ENCODE results near the gene GPR78. TPM values are rescaled to one million over a fixed set of nuclear protein-coding genes. Genes with fewer than 3 reads are reported as not detected.

The GPR78 gene
- total and polyA plus RNA-seq, 7 donors, result 0.04 to 0.28 TPM; not detected in 5

GRCh38 chr4:8602686-8603430, 22.7 kb downstream of the GPR78 start:
- WGBS, 2 donors, result 66 to 75% methylated on average over 19 of the region's 19 CpGs
- Histone ChIP-seq H3K27ac (no peak overlapping the region), H3K9me3 (no peaks in the 10 kb centered on the region), H3K27me3 (peaks cover 0 to 10% (median 0%) of the 10 kb centered on the region in 3 donors), H3K36me3 (no peaks in the 10 kb centered on the region), H3K4me1 (peaks cover 0 to 6% (median 1%) of the 10 kb centered on the region in 4 donors), H3K4me3 (no peak overlapping the region)
- DNase-seq, result no peak
- intact Hi-C loops (cut with DNase I), result loop anchor here (10.0 kb wide), 2 partner anchors 282 to 312 kb away; no protein-coding TSS in a partner anchor
- TF ChIP-seq POLR2AphosphoS5 (IDR thresholded peaks at IDR 0.05) (no peak), CTCF (IDR thresholded peaks at IDR 0.05) (no peak), POLR2A (IDR thresholded peaks at IDR 0.05) (no peak), EP300 (IDR thresholded peaks at IDR 0.05) (no peak)

GRCh38 chr4:8603931-8604330, 23.7 kb downstream of the GPR78 start:
- Histone ChIP-seq H3K36me3 (no peaks in the 10 kb centered on the region), H3K4me1 (peaks cover 0 to 7% (median 1%) of the 10 kb centered on the region in 4 donors), H3K9me3 (no peaks in the 10 kb centered on the region), H3K4me3 (no peak overlapping the region), H3K27me3 (peaks cover 0 to 13% (median 0%) of the 10 kb centered on the region in 3 donors), H3K27ac (no peak overlapping the region)
- DNase-seq, result no peak
- 85 to 86% methylated on average over 22 of the region's 22 CpGs for WGBS, 2 donors
- intact Hi-C loops (cut with DNase I), result loop anchor here (10.0 kb wide), 2 partner anchors 281 to 311 kb away; no protein-coding TSS in a partner anchor
- no peak for TF ChIP-seq POLR2A (IDR thresholded peaks at IDR 0.05)
- no peak for TF ChIP-seq EP300 (IDR thresholded peaks at IDR 0.05)
- TF ChIP-seq POLR2AphosphoS5 (IDR thresholded peaks at IDR 0.05), result no peak
- no peak for TF ChIP-seq CTCF (IDR thresholded peaks at IDR 0.05)

- no peak overlapping the region for H3K27ac ChIP-seq
- H3K9me3 ChIP-seq, result no peaks in the 10 kb centered on the region
- peaks cover 0 to 13% (median 0%) of the 10 kb centered on the region in 3 donors for H3K27me3 ChIP-seq
- no peaks in the 10 kb centered on the region for H3K36me3 ChIP-seq
- intact Hi-C loops (cut with DNase I), result loop anchor here (10.0 kb wide), 2 partner anchors 280 to 310 kb away; no protein-coding TSS in a partner anchor
- no peak overlapping the region for H3K4me3 ChIP-seq
- peaks cover 0 to 7% (median 1%) of the 10 kb centered on the region in 4 donors for H3K4me1 ChIP-seq
- no peak for DNase-seq
- 89 to 99% methylated on average over 1 of the region's 1 CpG for WGBS, 2 donors
- TF ChIP-seq POLR2AphosphoS5 (IDR thresholded peaks at IDR 0.05) (no peak), CTCF (IDR thresholded peaks at IDR 0.05) (no peak), EP300 (IDR thresholded peaks at IDR 0.05) (no peak), POLR2A (IDR thresholded peaks at IDR 0.05) (no peak)
Measured at GRCh38 chr4:8605289-8605688, 25.1 kb downstream of the GPR78 start.

- DNase-seq, result no peak
- Histone ChIP-seq H3K36me3 (no peaks in the 10 kb centered on the region), H3K27ac (no peak overlapping the region), H3K4me3 (no peak overlapping the region), H3K4me1 (peaks cover 0 to 7% (median 1%) of the 10 kb centered on the region in 4 donors), H3K9me3 (no peaks in the 10 kb centered on the region), H3K27me3 (peaks cover 0 to 13% (median 0%) of the 10 kb centered on the region in 3 donors)
- TF ChIP-seq POLR2A (IDR thresholded peaks at IDR 0.05) (no peak), POLR2AphosphoS5 (IDR thresholded peaks at IDR 0.05) (no peak), EP300 (IDR thresholded peaks at IDR 0.05) (no peak), CTCF (IDR thresholded peaks at IDR 0.05) (no peak)
- intact Hi-C loops (cut with DNase I), result loop anchor here (10.0 kb wide), 2 partner anchors 278 to 308 kb away; no protein-coding TSS in a partner anchor
- 66 to 79% methylated on average over 26 of the region's 26 CpGs for WGBS, 2 donors
Measured at GRCh38 chr4:8606476-8606875, 26.3 kb downstream of the GPR78 start.

Measured in sigmoid colon (tissue), 7 donors.